ENCODE results near the gene VIL1.

DNA sequence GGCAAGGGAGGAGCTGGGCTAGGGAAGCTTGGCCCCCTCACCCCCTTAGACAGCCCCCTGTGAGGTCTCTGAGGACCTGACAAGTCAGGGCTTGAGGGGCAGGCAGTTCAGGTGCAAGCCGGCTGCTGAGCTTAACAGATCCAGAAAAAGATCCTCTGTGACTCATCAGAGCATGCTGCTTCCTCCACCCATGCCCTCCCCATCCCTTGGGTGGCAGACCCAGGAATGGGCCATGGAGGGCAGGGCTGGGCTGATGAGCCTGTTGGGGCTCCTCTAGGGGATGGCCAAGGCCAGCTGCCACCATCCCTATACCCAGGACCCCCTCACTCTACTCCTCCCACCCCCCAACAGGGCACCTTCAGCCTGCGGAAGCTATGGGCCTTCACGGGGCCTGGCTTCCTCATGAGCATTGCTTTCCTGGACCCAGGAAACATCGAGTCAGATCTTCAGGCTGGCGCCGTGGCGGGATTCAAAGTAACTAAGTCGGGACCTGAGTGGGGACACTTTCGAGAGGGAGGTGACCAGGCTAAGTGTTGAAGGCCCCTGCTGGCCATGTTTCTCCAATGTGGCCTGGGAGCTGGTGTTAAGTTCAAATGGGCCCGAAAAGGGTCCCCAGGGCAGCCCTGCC lies 34.9 kb upstream of the VIL1 start:
- no peak for TF ChIP-seq POLR2A (IDR thresholded peaks at IDR 0.05)
- TF ChIP-seq, protein P1, sequence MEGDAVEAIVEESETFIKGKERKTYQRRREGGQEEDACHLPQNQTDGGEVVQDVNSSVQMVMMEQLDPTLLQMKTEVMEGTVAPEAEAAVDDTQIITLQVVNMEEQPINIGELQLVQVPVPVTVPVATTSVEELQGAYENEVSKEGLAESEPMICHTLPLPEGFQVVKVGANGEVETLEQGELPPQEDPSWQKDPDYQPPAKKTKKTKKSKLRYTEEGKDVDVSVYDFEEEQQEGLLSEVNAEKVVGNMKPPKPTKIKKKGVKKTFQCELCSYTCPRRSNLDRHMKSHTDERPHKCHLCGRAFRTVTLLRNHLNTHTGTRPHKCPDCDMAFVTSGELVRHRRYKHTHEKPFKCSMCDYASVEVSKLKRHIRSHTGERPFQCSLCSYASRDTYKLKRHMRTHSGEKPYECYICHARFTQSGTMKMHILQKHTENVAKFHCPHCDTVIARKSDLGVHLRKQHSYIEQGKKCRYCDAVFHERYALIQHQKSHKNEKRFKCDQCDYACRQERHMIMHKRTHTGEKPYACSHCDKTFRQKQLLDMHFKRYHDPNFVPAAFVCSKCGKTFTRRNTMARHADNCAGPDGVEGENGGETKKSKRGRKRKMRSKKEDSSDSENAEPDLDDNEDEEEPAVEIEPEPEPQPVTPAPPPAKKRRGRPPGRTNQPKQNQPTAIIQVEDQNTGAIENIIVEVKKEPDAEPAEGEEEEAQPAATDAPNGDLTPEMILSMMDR (IDR thresholded peaks at IDR 0.05): no peak

Measured in adrenal gland (tissue), 5 donors.